HG02610 (cell line): Measurements from ENCODE around the gene SLC34A3.
A peak's percentile ranks its signal among the peaks of the same experiment; 100 is the strongest.
"Not testable (repeated sequence)": the region's sequence is repeated elsewhere in the genome, so short reads cannot be mapped to it uniquely, and the experiment has no call there.

ENCODE experiments used
- ATAC-seq: cut with Tn5 transposase; IDR thresholded peaks from one replicate; pipeline ENCODE4 v1.9.1; 2021; ENCODE audit warnings: mild to moderate bottlenecking, moderate library complexity; ENCODE audit not compliant: unreplicated experiment

The SLC34A3 gene

DNA sequence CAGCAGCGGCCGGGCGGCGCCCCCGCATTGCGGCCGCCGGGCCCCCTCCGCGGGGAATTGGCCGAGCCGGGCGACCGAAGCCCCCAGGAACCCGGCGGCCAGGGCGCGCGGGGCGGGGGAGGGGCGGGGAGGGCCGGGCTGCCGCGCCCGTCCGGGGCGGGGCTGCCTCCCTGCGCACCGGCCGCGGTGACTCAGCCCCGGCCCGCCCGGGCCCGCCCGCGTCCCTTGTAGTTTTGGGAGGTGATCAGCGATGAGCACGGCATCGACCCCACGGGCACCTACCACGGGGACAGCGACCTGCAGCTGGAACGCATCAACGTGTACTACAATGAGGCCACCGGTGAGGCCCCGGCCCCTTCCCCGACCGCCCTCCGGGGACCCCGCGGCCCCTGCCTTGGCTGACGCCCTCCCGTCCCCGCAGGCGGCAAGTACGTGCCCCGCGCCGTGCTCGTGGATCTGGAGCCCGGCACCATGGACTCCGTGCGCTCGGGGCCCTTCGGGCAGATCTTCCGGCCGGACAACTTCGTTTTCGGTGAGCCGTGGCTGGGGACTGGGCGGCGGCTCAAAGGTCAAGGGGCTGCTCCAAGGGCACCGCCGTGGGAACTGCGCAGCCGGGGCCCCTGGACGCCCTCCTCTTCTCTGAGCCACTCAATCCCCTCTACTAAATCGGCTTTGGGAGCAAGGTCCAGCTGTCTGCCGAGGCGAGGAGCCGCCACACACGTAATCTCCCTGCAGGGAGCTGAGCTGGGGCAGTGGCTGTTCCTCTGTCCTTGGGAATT lies 11.0 kb downstream of the SLC34A3 start:
- ATAC-seq, result peak; percentile 4

GRCh38 chr9:137242269-137243203 lies 11.8 kb downstream of the SLC34A3 start:
- ATAC-seq, result no peak

DNA sequence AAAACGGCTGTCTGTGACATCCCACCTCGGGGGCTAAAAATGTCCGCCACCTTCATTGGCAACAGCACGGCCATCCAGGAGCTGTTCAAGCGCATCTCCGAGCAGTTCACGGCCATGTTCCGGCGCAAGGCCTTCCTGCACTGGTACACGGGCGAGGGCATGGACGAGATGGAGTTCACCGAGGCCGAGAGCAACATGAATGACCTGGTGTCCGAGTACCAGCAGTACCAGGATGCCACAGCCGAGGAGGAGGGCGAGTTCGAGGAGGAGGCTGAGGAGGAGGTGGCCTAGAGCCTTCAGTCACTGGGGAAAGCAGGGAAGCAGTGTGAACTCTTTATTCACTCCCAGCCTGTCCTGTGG lies 12.5 kb downstream of the SLC34A3 start:
- ATAC-seq, result not testable (repeated sequence)

DNA sequence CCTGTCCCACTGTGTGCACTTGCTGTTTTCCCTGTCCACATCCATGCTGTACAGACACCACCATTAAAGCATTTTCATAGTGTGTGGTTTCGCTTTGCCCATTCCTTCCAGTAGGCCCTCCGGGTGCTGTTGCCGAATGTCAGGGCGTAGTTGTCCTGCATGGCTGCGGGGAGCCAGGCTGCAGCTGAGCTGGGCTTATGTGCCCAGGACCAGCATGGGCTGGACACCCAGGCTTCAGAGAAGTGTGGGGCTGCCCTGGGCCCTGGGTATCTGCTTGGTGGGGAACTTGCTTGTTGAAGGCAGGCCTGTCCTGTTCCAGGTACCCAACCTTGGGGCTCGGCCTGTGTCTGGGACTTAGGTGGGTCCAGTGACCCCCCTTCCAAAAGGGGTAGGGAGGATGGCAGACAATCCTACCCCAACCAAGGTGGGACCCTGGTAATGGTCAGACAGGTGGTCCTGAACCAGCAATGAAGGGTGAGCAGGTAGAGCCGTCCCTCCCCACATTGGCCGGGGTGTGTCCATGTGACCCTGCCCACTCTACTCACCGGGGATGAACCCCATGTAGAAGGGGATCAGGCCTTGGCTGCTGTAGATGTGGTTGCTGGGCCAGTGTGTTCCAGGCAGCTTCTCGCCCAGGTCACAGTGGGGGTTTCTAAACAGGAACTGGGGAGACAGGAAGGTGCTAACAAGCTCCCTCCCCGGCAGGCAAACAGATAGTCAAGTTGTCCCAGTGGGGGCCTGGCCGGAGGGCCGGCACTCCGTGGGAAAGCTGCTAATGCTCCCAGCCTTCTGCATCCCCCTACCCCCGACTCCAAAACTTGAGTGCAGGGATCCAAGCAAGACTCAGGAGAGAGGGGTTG lies 13.2 kb downstream of the SLC34A3 start:
- no peak for ATAC-seq

DNA sequence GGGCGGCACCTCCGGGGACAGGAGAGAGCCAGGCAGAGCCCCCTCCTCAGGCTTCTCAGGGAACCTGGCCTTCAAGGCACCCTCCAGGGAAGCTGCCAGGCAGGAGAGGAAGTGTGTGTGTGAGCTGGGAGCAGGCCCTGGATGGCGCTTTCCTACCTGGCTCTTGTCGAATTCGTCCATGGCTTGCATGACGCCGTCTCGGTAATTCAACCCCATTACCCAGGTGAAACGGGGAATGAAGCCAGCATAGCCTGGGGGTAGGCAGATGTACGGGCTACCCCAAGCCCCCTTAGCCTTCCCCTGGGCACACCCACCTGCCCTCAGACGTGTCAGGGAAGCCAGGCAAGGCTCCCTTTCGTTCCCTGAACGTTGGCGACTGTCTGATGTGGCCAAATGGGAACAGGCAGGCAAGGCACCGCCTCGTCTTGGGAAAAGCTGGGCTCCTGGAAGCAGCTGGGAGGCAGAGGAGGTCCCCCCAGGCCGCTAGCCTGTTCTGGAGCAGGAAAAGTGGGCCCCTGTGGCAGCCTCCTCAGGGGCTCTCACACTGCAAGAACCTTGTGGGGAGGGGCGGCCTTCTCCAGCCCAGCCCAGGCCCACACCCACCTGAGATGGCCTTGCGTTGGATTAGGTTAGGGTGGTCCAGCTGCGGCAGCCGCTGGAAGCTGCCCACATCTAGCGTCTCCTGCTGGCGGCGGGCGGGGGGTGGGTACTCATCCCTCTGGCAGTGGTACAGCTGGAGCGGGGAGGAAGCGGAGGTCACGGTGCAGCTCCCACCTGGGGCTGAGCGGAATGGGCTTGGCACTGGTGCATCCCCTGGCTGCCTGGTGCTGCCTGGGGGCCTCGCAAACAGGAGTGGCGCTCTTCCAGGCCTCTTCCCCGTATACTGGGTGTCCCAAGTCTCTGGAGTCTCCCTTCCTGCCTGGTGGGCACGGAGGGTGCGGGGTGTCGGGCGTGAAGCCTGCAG lies 14.1 kb downstream of the SLC34A3 start:
- no peak for ATAC-seq

DNA sequence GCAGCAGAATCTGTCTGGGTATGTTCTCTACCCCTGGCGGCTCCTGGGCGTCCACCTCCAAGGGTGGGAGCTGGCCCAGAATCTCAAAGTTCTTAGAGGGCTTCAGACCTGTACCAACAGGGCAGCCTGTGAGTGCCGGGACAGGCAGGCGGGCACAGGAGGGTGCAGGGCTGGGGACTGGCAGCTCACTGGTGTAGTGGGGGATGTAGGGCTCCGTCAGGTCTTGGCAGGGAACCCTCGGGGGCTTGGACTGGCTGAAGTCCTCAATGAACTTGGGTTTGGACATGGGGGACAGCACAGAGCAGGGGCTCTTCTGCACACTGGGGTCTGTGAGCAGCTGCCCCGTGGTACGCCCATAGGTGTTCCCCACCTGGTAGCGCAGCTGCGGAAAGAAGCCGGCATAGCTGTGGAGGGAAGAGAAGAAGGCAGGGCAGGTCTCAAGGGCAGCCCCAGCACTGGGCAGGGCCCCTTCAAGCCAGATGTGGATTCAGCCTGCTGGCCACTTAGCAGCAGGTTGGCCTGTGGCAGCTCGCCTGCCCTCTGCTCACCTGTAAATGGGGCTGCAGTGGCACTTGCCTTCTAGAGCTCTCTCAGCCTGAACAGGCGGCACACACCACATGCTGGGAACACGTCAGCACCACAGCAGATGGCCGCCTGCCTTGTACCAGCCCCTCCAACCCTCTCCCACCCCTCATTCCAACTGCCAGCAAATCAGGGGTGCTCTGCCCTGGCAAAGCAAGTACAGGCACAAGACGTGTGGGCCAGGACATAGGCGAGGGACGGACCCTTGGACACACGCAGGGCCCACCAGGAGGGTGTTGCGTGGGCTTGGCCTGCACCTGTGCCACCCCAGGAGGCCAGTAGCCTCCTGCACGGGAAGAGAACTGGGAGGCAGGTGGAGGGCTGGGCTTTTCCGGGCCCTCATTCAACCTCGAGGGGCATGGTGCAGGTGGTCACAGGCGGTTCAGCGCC lies 15.0 kb downstream of the SLC34A3 start:
- ATAC-seq, result no peak

- no peak for ATAC-seq
These were observed 16.6 kb downstream of the SLC34A3 start for GRCh38 chr9:137247135-137247915.

DNA sequence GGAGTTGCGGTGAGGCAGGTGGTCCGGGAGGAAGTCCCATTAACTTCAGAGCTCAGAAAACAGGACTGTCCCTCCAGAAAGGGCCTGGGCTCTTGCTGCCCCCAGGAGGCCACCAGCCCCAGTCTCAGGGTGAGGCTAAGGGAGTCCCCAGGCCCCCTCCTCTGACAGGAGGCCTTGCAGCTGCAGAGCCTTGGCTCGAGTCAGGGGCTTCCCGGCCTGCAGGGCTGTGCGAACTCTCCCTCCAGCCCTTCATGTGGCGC lies 17.1 kb downstream of the SLC34A3 start:
- no peak for ATAC-seq

- no peak for ATAC-seq
These were observed 19.9 kb downstream of the SLC34A3 start for GRCh38 chr9:137250329-137251193.

GRCh38 chr9:137251194-137251461 lies 20.4 kb downstream of the SLC34A3 start, which contains the start of gene STPG3:
Gene STPG3 (plus strand): TSS chr9:137251286. CDS start chr9:137251287, 1 bp downstream.
- ATAC-seq, result no peak

GRCh38 chr9:137251490-137252268 lies 21.0 kb downstream of the SLC34A3 start:
- no peak for ATAC-seq

GRCh38 chr9:137252555-137253506 lies 22.1 kb downstream of the SLC34A3 start:
- ATAC-seq, result no peak

- no peak for ATAC-seq
These were observed 23.3 kb downstream of the SLC34A3 start for GRCh38 chr9:137253717-137254623.

DNA sequence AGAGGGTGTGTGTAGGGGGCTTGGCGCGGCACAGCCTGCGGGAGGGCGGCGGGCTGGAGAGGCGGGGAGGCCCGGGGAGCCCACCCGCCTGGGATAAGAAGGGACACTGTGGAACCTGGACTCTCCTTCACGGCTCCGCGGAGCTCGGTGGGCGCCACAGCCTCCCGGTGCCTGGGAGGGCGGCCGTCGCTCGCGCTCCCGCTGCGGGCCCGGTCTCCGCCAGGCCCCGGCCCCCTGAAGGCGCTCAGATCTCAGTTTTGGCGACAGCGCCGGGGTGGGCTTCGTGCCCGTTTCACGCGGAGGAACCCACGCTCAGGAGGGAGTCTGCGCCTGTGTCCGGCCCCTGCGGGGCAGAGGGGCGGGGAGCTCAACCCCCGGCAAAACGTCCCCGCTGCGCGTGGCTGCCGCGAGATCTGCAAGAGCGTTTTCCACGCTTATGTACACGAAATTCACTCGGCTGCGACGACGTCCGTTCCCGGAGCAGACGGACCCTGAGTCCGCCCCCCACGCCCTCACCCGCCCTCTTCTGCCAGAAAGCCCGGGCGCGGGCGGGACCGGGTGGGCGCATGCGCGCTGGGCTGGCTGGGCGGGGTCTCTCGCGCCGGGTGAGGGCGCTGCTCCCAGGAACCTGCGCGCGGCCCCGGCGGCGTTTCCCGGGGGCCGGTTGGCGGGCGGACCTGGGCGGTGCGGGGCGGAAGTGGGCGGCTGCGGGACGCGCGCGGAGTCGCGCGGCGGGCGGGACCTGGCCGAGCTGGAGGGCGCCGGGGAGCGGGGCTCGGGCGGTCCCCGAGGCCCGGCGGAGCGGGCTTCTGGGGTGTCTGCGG lies 24.1 kb downstream of the SLC34A3 start, which contains the start of gene NELFB:
TSS of gene NELFB (plus strand) at position 704 of the 824 bp plus-strand sequence.
- peak; percentile 77 for ATAC-seq
